Hepatocyte (in vitro differentiated cells): ENCODE data around the gene FUT7.

Experiments used
- EZH2 ChIP-seq: fragments of 200-600 bp; sonication (generic); IDR thresholded peaks from 2 replicates; pipeline ENCODE4 v1.6.1; 2016; ENCODE audit warnings: antibody characterized with exemption, mild to moderate bottlenecking, borderline replicate concordance
- EZH2phosphoT487 ChIP-seq: fragments of 200-600 bp; sonication (generic); IDR thresholded peaks from one replicate; pipeline ENCODE4 v1.6.1; 2018; ENCODE audit warnings: antibody characterized with exemption, mild to moderate bottlenecking, low read depth, moderate library complexity; ENCODE audit not compliant: unreplicated experiment, severe bottlenecking
- TF ChIP-seq, protein P1 (sequence below): fragments of 200-600 bp; sonication (generic); IDR thresholded peaks from 2 replicates; pipeline ENCODE4 v1.5.1; 2016; ENCODE audit warnings: antibody characterized with exemption, mild to moderate bottlenecking; ENCODE audit not compliant: poor library complexity

DNA sequence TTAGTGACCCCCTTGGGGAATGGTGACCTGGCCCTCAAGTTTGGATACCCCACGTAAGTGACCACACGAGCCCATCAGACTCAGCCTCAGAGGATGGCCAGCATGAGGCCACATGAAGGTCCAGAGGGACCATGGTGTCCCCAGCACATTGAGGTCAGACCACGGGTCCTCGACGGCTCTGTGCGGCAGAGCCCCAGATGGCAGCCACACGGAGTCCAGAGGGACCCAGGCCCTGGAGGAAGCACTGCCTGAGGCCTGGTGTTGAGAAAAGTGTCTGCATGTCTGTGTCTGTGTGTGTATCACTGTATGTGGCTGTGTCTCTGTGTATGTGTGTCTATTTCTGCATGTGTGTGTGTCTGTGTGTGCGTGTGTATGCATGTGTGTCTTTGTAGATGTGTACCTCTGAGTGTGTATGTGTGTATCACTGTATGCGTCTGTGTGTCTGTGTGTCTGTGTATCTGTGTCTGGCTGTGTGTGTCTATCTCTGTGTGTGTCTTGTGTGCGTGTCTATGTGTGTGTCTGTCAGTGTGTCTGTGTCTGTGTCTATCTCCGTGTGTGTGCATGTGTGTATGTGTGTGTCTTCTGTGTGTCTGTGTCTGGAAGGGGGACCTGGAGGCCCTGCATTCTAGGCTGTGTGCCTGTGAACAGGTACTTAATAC lies 48.1 kb downstream of the FUT7 start:
- TF ChIP-seq, protein P1, sequence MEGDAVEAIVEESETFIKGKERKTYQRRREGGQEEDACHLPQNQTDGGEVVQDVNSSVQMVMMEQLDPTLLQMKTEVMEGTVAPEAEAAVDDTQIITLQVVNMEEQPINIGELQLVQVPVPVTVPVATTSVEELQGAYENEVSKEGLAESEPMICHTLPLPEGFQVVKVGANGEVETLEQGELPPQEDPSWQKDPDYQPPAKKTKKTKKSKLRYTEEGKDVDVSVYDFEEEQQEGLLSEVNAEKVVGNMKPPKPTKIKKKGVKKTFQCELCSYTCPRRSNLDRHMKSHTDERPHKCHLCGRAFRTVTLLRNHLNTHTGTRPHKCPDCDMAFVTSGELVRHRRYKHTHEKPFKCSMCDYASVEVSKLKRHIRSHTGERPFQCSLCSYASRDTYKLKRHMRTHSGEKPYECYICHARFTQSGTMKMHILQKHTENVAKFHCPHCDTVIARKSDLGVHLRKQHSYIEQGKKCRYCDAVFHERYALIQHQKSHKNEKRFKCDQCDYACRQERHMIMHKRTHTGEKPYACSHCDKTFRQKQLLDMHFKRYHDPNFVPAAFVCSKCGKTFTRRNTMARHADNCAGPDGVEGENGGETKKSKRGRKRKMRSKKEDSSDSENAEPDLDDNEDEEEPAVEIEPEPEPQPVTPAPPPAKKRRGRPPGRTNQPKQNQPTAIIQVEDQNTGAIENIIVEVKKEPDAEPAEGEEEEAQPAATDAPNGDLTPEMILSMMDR, result no peak
- TF ChIP-seq EZH2 (no peak), EZH2phosphoT487 (no peak)
